Astrocyte (in vitro differentiated cells and primary cell): Measurements from ENCODE around the gene CPNE1.

ENCODE experiments used
- CTCF ChIP-seq: IDR thresholded peaks from 2 replicates; pipeline ENCODE4 v1.5.1; 2011; ENCODE audit warnings: low read depth, mild to moderate bottlenecking, inconsistent platforms, low read length, moderate library complexity; ENCODE audit not compliant: insufficient read depth
- EZH2 ChIP-seq: IDR thresholded peaks from 2 replicates; pipeline ENCODE4 v1.6.1; 2012; ENCODE audit warnings: mild to moderate bottlenecking, low read length, inconsistent platforms; ENCODE audit not compliant: insufficient read depth

- TF ChIP-seq CTCF (no peak), EZH2 (no peak)
Measured at GRCh38 chr20:35680452-35681183, 15.9 kb upstream of the CPNE1 start.
